ENCODE data around the gene SMURF2. TPM values are rescaled to one million over a fixed set of nuclear protein-coding genes. Genes with fewer than 3 reads are reported as not detected.

SMURF2 gene
- total and polyA plus RNA-seq, 2 donors from 2014 or later = 7.2 to 27.9 TPM

DNA sequence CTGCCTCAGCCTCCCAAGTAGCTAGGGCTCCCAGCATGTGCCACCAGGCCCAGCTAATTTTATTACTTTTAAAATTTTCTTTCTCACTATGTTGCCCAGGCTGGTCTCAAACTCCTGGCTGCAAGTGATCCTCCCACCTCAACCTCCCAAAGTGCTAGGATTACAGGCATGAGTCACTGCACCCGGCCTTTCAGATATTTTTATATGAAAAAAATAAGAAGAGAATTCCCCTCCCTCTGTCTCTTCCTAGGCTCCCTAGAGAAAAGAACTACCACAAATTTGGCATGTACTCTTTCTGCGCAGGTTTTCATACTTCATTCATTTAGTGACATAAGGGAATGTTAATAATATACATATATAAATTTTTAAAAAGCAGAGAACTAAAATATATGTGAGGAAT is 21.7 kb upstream of the SMURF2 start:
- Histone ChIP-seq H3K27me3 (ENCODE audit: control insufficient read depth, insufficient read depth, low read length) (no peaks in the 10 kb centered on the region), H3K36me3 (ENCODE audit: control insufficient read depth in 2 of 3, insufficient read depth in 3 of 3, low read length in 3 of 3) (no peaks in the 10 kb centered on the region), H3K9ac (ENCODE audit: low read length in 3 of 3) (no peak overlapping the region), H3K4me3 (ENCODE audit: low read length in 3 of 3) (no peak overlapping the region), H3K27ac (ENCODE audit: low read depth in 2 of 2, low read length in 2 of 2) (no peak overlapping the region), H3K4me1 (ENCODE audit: control insufficient read depth in 2 of 3, insufficient read depth in 2 of 3, low read depth in 1 of 3, low read length in 3 of 3) (no peaks in the 10 kb centered on the region), H3K9me3 (ENCODE audit: control insufficient read depth in 2 of 3, insufficient read depth in 1 of 3, low read length in 3 of 3) (no peaks in the 10 kb centered on the region)
- DNase-seq (no peak), FAIRE-seq (no peak)
- TF ChIP-seq, protein P1, sequence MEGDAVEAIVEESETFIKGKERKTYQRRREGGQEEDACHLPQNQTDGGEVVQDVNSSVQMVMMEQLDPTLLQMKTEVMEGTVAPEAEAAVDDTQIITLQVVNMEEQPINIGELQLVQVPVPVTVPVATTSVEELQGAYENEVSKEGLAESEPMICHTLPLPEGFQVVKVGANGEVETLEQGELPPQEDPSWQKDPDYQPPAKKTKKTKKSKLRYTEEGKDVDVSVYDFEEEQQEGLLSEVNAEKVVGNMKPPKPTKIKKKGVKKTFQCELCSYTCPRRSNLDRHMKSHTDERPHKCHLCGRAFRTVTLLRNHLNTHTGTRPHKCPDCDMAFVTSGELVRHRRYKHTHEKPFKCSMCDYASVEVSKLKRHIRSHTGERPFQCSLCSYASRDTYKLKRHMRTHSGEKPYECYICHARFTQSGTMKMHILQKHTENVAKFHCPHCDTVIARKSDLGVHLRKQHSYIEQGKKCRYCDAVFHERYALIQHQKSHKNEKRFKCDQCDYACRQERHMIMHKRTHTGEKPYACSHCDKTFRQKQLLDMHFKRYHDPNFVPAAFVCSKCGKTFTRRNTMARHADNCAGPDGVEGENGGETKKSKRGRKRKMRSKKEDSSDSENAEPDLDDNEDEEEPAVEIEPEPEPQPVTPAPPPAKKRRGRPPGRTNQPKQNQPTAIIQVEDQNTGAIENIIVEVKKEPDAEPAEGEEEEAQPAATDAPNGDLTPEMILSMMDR (IDR thresholded peaks at IDR 0.05; ENCODE audit: borderline replicate concordance, extremely low read depth, insufficient read depth) = no peak
- intact Hi-C loops (cut with DNase I) = no loop called here

DNA sequence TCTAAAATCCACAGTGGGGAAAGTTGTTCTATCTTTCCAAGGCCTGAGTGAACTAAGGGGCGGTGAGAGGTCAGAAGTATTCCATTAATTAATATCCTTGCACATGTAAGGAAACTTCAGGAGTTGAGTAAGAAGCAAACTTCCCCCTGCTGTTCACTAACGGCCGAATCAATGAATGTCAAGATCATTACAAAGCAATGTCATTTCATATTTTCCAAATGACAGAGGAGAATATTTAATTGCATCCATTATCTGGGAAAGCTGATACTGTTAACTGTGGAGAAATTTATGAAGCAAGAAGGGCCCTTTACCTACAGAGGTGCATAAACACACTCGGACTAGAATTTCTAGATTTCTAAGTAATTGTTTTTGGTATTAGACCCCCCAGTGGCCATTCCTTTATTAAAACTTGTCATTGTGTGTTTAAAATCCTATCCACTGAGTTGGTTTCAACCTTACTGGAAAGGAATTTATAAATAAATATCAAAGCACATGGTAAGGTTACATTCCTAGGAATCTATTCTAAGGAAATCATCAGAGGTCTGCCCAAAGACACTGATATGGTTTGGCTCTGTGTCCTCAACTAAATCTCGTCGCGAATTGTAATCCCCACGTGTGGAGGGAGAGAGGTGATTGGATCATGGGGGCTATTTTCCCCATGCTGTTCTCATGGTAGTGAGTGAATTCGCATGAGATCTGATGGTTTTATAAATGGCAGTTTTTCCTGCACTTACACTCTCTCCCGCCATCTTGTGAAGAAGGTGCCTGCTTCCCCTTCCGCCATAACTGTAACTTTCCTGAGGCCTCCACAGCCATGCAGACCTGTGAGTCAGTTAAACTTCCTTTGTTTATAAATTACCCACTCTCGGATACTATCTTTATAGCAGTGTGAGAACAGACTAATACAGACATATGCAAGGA is 20.4 kb upstream of the SMURF2 start:
- DNase-seq (no peak), FAIRE-seq (no peak)
- Histone ChIP-seq H3K4me3 (ENCODE audit: low read length in 3 of 3) (no peak overlapping the region), H3K36me3 (ENCODE audit: control insufficient read depth in 2 of 3, insufficient read depth in 3 of 3, low read length in 3 of 3) (no peaks in the 10 kb centered on the region), H3K27ac (ENCODE audit: low read depth in 2 of 2, low read length in 2 of 2) (no peak overlapping the region), H3K9me3 (ENCODE audit: control insufficient read depth in 2 of 3, insufficient read depth in 1 of 3, low read length in 3 of 3) (no peaks in the 10 kb centered on the region), H3K27me3 (ENCODE audit: control insufficient read depth, insufficient read depth, low read length) (no peaks in the 10 kb centered on the region), H3K4me1 (ENCODE audit: control insufficient read depth in 2 of 3, insufficient read depth in 2 of 3, low read depth in 1 of 3, low read length in 3 of 3) (no peaks in the 10 kb centered on the region), H3K9ac (ENCODE audit: low read length in 3 of 3) (no peak overlapping the region)
- TF ChIP-seq, protein P1 (IDR thresholded peaks at IDR 0.05; ENCODE audit: borderline replicate concordance, extremely low read depth, insufficient read depth) = no peak
- intact Hi-C loops (cut with DNase I) = no loop called here

DNA sequence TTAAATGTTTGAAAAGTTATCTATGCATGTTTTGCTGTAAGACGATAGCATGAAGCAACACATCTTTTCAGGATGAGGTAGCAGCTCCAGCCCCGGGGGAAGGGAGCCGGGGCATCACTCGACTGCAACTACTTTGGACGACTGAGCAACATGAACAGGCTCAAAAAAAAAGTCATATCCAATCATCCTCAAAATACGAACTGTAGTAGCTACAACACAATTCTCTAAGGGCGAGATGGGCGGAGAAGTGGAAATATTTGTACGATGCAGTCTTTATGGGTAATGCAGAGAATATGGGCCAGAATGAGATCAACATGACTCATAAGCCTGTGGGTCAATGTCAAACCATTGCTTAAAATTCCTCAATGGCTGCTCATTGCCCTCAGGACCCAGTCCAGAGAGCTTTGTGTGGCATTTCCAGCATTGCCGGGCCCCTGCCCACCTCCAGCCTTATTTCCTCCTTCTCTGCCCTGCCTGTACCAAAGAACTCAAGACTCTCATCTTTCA is 17.7 kb upstream of the SMURF2 start:
- DNase-seq (no peak), FAIRE-seq (no peak)
- Histone ChIP-seq H3K9me3 (ENCODE audit: control insufficient read depth in 2 of 3, insufficient read depth in 1 of 3, low read length in 3 of 3) (no peaks in the 10 kb centered on the region), H3K27me3 (ENCODE audit: control insufficient read depth, insufficient read depth, low read length) (no peaks in the 10 kb centered on the region), H3K27ac (ENCODE audit: low read depth in 2 of 2, low read length in 2 of 2) (no peak overlapping the region), H3K9ac (ENCODE audit: low read length in 3 of 3) (no peak overlapping the region), H3K4me3 (ENCODE audit: low read length in 3 of 3) (no peak overlapping the region), H3K4me1 (ENCODE audit: control insufficient read depth in 2 of 3, insufficient read depth in 2 of 3, low read depth in 1 of 3, low read length in 3 of 3) (no peaks in the 10 kb centered on the region), H3K36me3 (ENCODE audit: control insufficient read depth in 2 of 3, insufficient read depth in 3 of 3, low read length in 3 of 3) (no peaks in the 10 kb centered on the region)
- TF ChIP-seq, protein P1 (IDR thresholded peaks at IDR 0.05; ENCODE audit: borderline replicate concordance, extremely low read depth, insufficient read depth) = no peak
- intact Hi-C loops (cut with DNase I) = no loop called here
